ENCODE results near the gene ERI2. TPM values are rescaled to one million over a fixed set of nuclear protein-coding genes. Genes with fewer than 3 reads are reported as not detected.

The ERI2 gene
- total and polyA plus RNA-seq, 11 donors: 5.7 to 15.2 (median 10.1) TPM

DNA sequence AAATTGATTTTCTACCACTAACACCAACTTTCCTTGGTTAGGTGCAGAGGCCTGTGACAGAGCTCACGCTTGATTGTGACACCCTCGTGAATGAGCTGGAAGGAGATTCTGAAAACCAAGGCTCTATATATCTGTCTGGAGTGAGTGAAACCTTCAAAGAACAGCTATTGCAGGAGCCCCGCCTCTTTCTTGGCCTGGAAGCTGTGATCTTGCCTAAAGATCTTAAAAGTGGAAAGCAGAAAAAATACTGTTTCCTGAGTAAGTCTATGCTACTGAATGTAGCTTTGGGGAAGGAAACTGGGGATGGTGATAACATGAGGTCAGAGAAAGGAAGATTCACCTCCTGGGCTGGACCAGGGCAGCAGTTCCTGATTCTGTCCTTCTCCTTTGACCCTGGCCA is 38.3 kb upstream of the ERI2 start:
- no peak overlapping the region for H3K4me3 ChIP-seq
- no peaks in the 10 kb centered on the region for H3K27me3 ChIP-seq
- peaks cover 0 to 20% (median 5%) of the 10 kb centered on the region in 12 donors for H3K4me1 ChIP-seq
- intact Hi-C loops (cut with DNase I): loop anchor here in 2 of 10 donors (10.0 kb wide), 2 partner anchors 100 to 160 kb away; no protein-coding TSS in a partner anchor
- ATAC-seq (peak in 1 of 4 donors; percentile 35), DNase-seq (no peak)
- no peak overlapping the region for H3K27ac ChIP-seq
- no peak for TF ChIP-seq POLR2A (IDR thresholded peaks at IDR 0.05)
- TF ChIP-seq, protein P1, sequence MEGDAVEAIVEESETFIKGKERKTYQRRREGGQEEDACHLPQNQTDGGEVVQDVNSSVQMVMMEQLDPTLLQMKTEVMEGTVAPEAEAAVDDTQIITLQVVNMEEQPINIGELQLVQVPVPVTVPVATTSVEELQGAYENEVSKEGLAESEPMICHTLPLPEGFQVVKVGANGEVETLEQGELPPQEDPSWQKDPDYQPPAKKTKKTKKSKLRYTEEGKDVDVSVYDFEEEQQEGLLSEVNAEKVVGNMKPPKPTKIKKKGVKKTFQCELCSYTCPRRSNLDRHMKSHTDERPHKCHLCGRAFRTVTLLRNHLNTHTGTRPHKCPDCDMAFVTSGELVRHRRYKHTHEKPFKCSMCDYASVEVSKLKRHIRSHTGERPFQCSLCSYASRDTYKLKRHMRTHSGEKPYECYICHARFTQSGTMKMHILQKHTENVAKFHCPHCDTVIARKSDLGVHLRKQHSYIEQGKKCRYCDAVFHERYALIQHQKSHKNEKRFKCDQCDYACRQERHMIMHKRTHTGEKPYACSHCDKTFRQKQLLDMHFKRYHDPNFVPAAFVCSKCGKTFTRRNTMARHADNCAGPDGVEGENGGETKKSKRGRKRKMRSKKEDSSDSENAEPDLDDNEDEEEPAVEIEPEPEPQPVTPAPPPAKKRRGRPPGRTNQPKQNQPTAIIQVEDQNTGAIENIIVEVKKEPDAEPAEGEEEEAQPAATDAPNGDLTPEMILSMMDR (IDR thresholded peaks at IDR 0.05): no peak
- 66 to 75% (median 70%) methylated on average over 3 of the region's 3 CpGs for WGBS, 4 donors
- peaks cover 0 to 6% (median 0%) of the 10 kb centered on the region in 9 donors for H3K36me3 ChIP-seq
- H3K9me3 ChIP-seq: no peaks in the 10 kb centered on the region

GRCh38 chr16:20844054-20844453 is 37.8 kb upstream of the ERI2 start:
- DNase-seq: no peak
- no peak for ATAC-seq
- intact Hi-C loops (cut with DNase I): loop anchor here in 2 of 10 donors (10.0 kb wide), 2 partner anchors 101 to 161 kb away; no protein-coding TSS in a partner anchor
- H3K4me3 ChIP-seq: no peak overlapping the region
- peaks cover 0 to 20% (median 5%) of the 10 kb centered on the region in 12 donors for H3K4me1 ChIP-seq
- WGBS, 4 donors: 86 to 96% (median 91%) methylated on average over 2 of the region's 2 CpGs
- no peaks in the 10 kb centered on the region for H3K9me3 ChIP-seq
- H3K27ac ChIP-seq: no peak overlapping the region
- TF ChIP-seq POLR2A (IDR thresholded peaks at IDR 0.05): no peak
- TF ChIP-seq, protein P1 (IDR thresholded peaks at IDR 0.05): no peak
- no peaks in the 10 kb centered on the region for H3K27me3 ChIP-seq
- peaks cover 0 to 6% (median 0%) of the 10 kb centered on the region in 9 donors for H3K36me3 ChIP-seq

DNA sequence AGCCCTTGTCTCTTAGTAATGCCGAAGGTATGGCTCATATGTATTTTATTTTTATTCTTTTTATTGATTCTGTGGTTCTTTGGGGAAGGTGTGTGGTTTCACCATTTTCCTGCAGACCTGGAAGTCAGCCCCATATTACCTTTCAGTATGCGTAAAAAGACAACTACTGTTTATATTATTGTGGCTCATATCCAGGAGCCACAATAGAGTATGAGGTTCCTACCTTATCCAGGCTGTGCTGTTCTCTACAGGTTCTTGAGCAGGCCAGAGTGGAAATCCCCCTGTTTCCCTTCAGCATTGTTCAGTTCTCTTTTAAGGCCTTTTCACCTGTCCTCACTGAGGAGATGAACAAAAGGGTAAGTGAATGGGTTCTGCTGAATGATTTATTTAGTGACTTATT is 33.2 kb upstream of the ERI2 start:
- no peak overlapping the region for H3K27ac ChIP-seq
- TF ChIP-seq, protein P1 (IDR thresholded peaks at IDR 0.05): no peak
- H3K36me3 ChIP-seq: peaks cover 0 to 5% (median 0%) of the 10 kb centered on the region in 9 donors
- 93 to 98% (median 95%) methylated on average over 2 of the region's 2 CpGs for WGBS, 4 donors
- intact Hi-C loops (cut with DNase I): loop anchor here in 2 of 10 donors (2.0 to 5.0 kb wide), 2 partner anchors 21 to 37 kb away; no protein-coding TSS in a partner anchor
- H3K9me3 ChIP-seq: peaks cover 0 to 18% (median 0%) of the 10 kb centered on the region in 12 donors
- no peak for DNase-seq
- H3K27me3 ChIP-seq: no peaks in the 10 kb centered on the region
- H3K4me1 ChIP-seq: peaks cover 0 to 2% (median 0%) of the 10 kb centered on the region in 12 donors
- no peak overlapping the region for H3K4me3 ChIP-seq
- ATAC-seq: no peak

DNA sequence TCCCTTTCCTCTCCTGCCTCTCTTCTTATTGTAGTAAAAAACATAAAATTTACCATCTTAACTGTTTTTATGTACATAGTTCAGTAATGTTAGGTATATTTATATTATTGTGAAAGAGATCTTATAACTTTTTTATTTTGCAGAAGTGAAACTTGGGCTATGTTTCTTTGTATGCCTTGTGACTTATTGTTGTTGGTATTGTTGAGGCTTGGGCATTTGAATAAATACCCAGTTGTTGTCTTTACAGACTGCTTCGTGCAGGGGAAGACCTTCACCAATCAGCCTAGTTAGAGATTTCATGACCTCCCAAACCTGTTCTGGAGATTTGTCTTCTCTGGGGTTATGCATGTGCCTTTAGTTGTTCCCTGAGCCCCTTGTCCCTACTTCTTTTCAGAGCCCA is 32.0 kb upstream of the ERI2 start:
- Histone ChIP-seq H3K4me1 (no peaks in the 10 kb centered on the region), H3K27ac (no peak overlapping the region), H3K36me3 (peaks cover 0 to 10% (median 0%) of the 10 kb centered on the region in 9 donors), H3K27me3 (no peaks in the 10 kb centered on the region), H3K4me3 (no peak overlapping the region), H3K9me3 (peaks cover 0 to 22% (median 0%) of the 10 kb centered on the region in 12 donors)
- ATAC-seq (no peak), DNase-seq (no peak)
- intact Hi-C loops (cut with DNase I): loop anchor here in 2 of 10 donors (2.0 to 5.0 kb wide), 2 partner anchors 19 to 36 kb away; no protein-coding TSS in a partner anchor
- 82 to 89% (median 85%) methylated on average over 1 of the region's 1 CpG for WGBS, 4 donors
- TF ChIP-seq, protein P1 (IDR thresholded peaks at IDR 0.05): no peak
- no peak for TF ChIP-seq POLR2A (IDR thresholded peaks at IDR 0.05)

Measured in heart left ventricle (tissue), 16 donors.